ENCODE data around the gene STK32B. TPM values are rescaled to one million over a fixed set of nuclear protein-coding genes. Genes with fewer than 3 reads are reported as not detected.
"Not testable (repeated sequence)": the region's sequence is repeated elsewhere in the genome, so short reads cannot be mapped to it uniquely, and the experiment has no call there.

Gene STK32B
- total and polyA plus RNA-seq, 7 experiments from 2014 or later = 1.7 TPM; not detected in 6

- H3K36me3 ChIP-seq (ENCODE audit: control insufficient read depth in 2 of 3, insufficient read depth in 3 of 3, low read length in 3 of 3); H3K4me1 ChIP-seq (ENCODE audit: control insufficient read depth in 2 of 2, insufficient read depth in 2 of 2, low read length in 2 of 2); H3K27me3 ChIP-seq (ENCODE audit: control insufficient read depth in 2 of 2, insufficient read depth in 2 of 2, low read length in 2 of 2); CTCF ChIA-PET; H3K27ac ChIP-seq (ENCODE audit: low read depth, low read length); H3K27me3 Mint-ChIP-seq; H3K9me3 Mint-ChIP-seq; POLR2A ChIA-PET; ATAC-seq; H3K4me3 ChIP-seq (ENCODE audit: low read length); DNase-seq; H3K9me3 ChIP-seq (ENCODE audit: control insufficient read depth in 2 of 3, low read length in 3 of 3); H3K27ac Mint-ChIP-seq; intact Hi-C loops (cut with micrococcal nuclease); H3K36me3 Mint-ChIP-seq; H3K4me3 Mint-ChIP-seq: not testable (repeated sequence)
- H3K4me1 Mint-ChIP-seq = peaks cover 0 to 17% (median 5%) of the 10 kb centered on the region in 7 donors
Measured at GRCh38 chr4:5280069-5280468, 228.8 kb downstream of the STK32B start.

GRCh38 chr4:5280828-5281227, 229.5 kb downstream of the STK32B start:
- POLR2A ChIA-PET = no interaction called here
- no peak overlapping the region for H3K27ac ChIP-seq (ENCODE audit: low read depth, low read length)
- H3K36me3 Mint-ChIP-seq = no peaks in the 10 kb centered on the region

GRCh38 chr4:5283837-5284236, 232.6 kb downstream of the STK32B start:
- Mint-ChIP-seq H3K27me3 (peaks cover 0 to 4% (median 0%) of the 10 kb centered on the region in 5 donors), H3K27ac (peak overlapping the region in 3 of 9 donors; percentile 1 to 43 (median 10)), H3K36me3 (no peaks in the 10 kb centered on the region), H3K4me3 (peak overlapping the region in 2 of 10 donors; percentile 6 to 35), H3K9me3 (no peaks in the 10 kb centered on the region), H3K4me1 (peaks cover 0 to 17% (median 5%) of the 10 kb centered on the region in 7 donors)
- Histone ChIP-seq H3K9me3 (ENCODE audit: control insufficient read depth in 2 of 3, low read length in 3 of 3) (no peaks in the 10 kb centered on the region), H3K4me1 (ENCODE audit: control insufficient read depth in 2 of 2, insufficient read depth in 2 of 2, low read length in 2 of 2) (no peaks in the 10 kb centered on the region), H3K27ac (ENCODE audit: low read depth, low read length) (no peak overlapping the region), H3K27me3 (ENCODE audit: control insufficient read depth in 2 of 2, insufficient read depth in 2 of 2, low read length in 2 of 2) (no peaks in the 10 kb centered on the region), H3K36me3 (ENCODE audit: control insufficient read depth in 2 of 3, insufficient read depth in 3 of 3, low read length in 3 of 3) (no peaks in the 10 kb centered on the region), H3K4me3 (ENCODE audit: low read length) (no peak overlapping the region)
- DNase-seq (no peak), ATAC-seq (no peak)
- intact Hi-C loops (cut with micrococcal nuclease) = no loop called here
- ChIA-PET POLR2A (no interaction called here), CTCF (no interaction called here)

More at GRCh38 chr4:5280828-5281227, 229.5 kb downstream of the STK32B start:
- no peak for DNase-seq
- no peak for ATAC-seq
- CTCF ChIA-PET = no interaction called here
- Mint-ChIP-seq H3K9me3 (no peaks in the 10 kb centered on the region), H3K4me1 (peaks cover 0 to 17% (median 5%) of the 10 kb centered on the region in 7 donors), H3K27ac (no peak overlapping the region), H3K27me3 (peaks cover 0 to 6% (median 0%) of the 10 kb centered on the region in 5 donors), H3K4me3 (no peak overlapping the region)
- Histone ChIP-seq H3K27me3 (ENCODE audit: control insufficient read depth in 2 of 2, insufficient read depth in 2 of 2, low read length in 2 of 2) (no peaks in the 10 kb centered on the region), H3K4me1 (ENCODE audit: control insufficient read depth in 2 of 2, insufficient read depth in 2 of 2, low read length in 2 of 2) (no peaks in the 10 kb centered on the region), H3K4me3 (ENCODE audit: low read length) (no peak overlapping the region), H3K9me3 (ENCODE audit: control insufficient read depth in 2 of 3, low read length in 3 of 3) (no peaks in the 10 kb centered on the region), H3K36me3 (ENCODE audit: control insufficient read depth in 2 of 3, insufficient read depth in 3 of 3, low read length in 3 of 3) (no peaks in the 10 kb centered on the region)
- intact Hi-C loops (cut with micrococcal nuclease) = no loop called here

GRCh38 chr4:5284517-5284916, 233.2 kb downstream of the STK32B start:
- peaks cover 0 to 17% (median 5%) of the 10 kb centered on the region in 7 donors for H3K4me1 Mint-ChIP-seq
- ATAC-seq (no peak), DNase-seq (no peak)
- ChIA-PET POLR2A (no interaction called here), CTCF (no interaction called here)
- no peak overlapping the region for H3K4me3 Mint-ChIP-seq
- no peaks in the 10 kb centered on the region for H3K27me3 ChIP-seq (ENCODE audit: control insufficient read depth in 2 of 2, insufficient read depth in 2 of 2, low read length in 2 of 2)
- H3K4me3 ChIP-seq (ENCODE audit: low read length) = no peak overlapping the region
- no peaks in the 10 kb centered on the region for H3K9me3 ChIP-seq (ENCODE audit: control insufficient read depth in 2 of 3, low read length in 3 of 3)
- H3K9me3 Mint-ChIP-seq = no peaks in the 10 kb centered on the region
- H3K27ac ChIP-seq (ENCODE audit: low read depth, low read length) = no peak overlapping the region
- no peaks in the 10 kb centered on the region for H3K4me1 ChIP-seq (ENCODE audit: control insufficient read depth in 2 of 2, insufficient read depth in 2 of 2, low read length in 2 of 2)
- H3K27me3 Mint-ChIP-seq = peaks cover 0 to 4% (median 0%) of the 10 kb centered on the region in 5 donors
- no peak overlapping the region for H3K27ac Mint-ChIP-seq
- no peaks in the 10 kb centered on the region for H3K36me3 Mint-ChIP-seq
- intact Hi-C loops (cut with micrococcal nuclease) = no loop called here
- H3K36me3 ChIP-seq (ENCODE audit: control insufficient read depth in 2 of 3, insufficient read depth in 3 of 3, low read length in 3 of 3) = no peaks in the 10 kb centered on the region

GRCh38 chr4:5292101-5292500, 240.8 kb downstream of the STK32B start:
- Mint-ChIP-seq H3K27ac (no peak overlapping the region), H3K9me3 (peaks cover 0 to 19% (median 6%) of the 10 kb centered on the region in 11 donors), H3K36me3 (no peaks in the 10 kb centered on the region), H3K4me1 (no peaks in the 10 kb centered on the region), H3K4me3 (no peak overlapping the region), H3K27me3 (peaks cover 0 to 5% (median 0%) of the 10 kb centered on the region in 5 donors)
- intact Hi-C loops (cut with micrococcal nuclease) = no loop called here
- DNase-seq (no peak), ATAC-seq (no peak)
- ChIA-PET CTCF (no interaction called here), POLR2A (interaction anchor here (0.7 kb wide), 1 partner anchor 348 kb away, joined by 4 read pairs; no protein-coding TSS in a partner anchor)
- Histone ChIP-seq H3K36me3 (ENCODE audit: control insufficient read depth in 2 of 3, insufficient read depth in 3 of 3, low read length in 3 of 3) (no peaks in the 10 kb centered on the region), H3K4me1 (ENCODE audit: control insufficient read depth in 2 of 2, insufficient read depth in 2 of 2, low read length in 2 of 2) (no peaks in the 10 kb centered on the region), H3K9me3 (ENCODE audit: control insufficient read depth in 2 of 3, low read length in 3 of 3) (no peaks in the 10 kb centered on the region), H3K4me3 (ENCODE audit: low read length) (no peak overlapping the region), H3K27me3 (ENCODE audit: control insufficient read depth in 2 of 2, insufficient read depth in 2 of 2, low read length in 2 of 2) (no peaks in the 10 kb centered on the region), H3K27ac (ENCODE audit: low read depth, low read length) (no peak overlapping the region)

GRCh38 chr4:5298000-5298787, 246.9 kb downstream of the STK32B start:
- POLR2A ChIA-PET, H3K36me3 Mint-ChIP-seq: not testable (repeated sequence)
- H3K27me3 Mint-ChIP-seq = peaks cover 0 to 11% (median 0%) of the 10 kb centered on the region in 5 donors

GRCh38 chr4:5300283-5300682, 249.0 kb downstream of the STK32B start:
- no peaks in the 10 kb centered on the region for H3K4me1 Mint-ChIP-seq

More at GRCh38 chr4:5298000-5298787, 246.9 kb downstream of the STK32B start:
- H3K27ac Mint-ChIP-seq; DNase-seq; CTCF ChIA-PET; H3K9me3 ChIP-seq (ENCODE audit: control insufficient read depth in 2 of 3, low read length in 3 of 3); H3K27ac ChIP-seq (ENCODE audit: low read depth, low read length); H3K4me3 Mint-ChIP-seq; H3K27me3 ChIP-seq (ENCODE audit: control insufficient read depth in 2 of 2, insufficient read depth in 2 of 2, low read length in 2 of 2); intact Hi-C loops (cut with micrococcal nuclease); H3K4me1 ChIP-seq (ENCODE audit: control insufficient read depth in 2 of 2, insufficient read depth in 2 of 2, low read length in 2 of 2); H3K4me3 ChIP-seq (ENCODE audit: low read length); H3K4me1 Mint-ChIP-seq; ATAC-seq; H3K36me3 ChIP-seq (ENCODE audit: control insufficient read depth in 2 of 3, insufficient read depth in 3 of 3, low read length in 3 of 3): not testable (repeated sequence)
- H3K9me3 Mint-ChIP-seq = peaks cover 0 to 26% (median 6%) of the 10 kb centered on the region in 11 donors

More at GRCh38 chr4:5300283-5300682, 249.0 kb downstream of the STK32B start:
- DNase-seq = no peak
- Mint-ChIP-seq H3K27me3 (peaks cover 0 to 6% (median 0%) of the 10 kb centered on the region in 5 donors), H3K9me3 (peaks cover 0 to 19% (median 7%) of the 10 kb centered on the region in 11 donors), H3K36me3 (no peaks in the 10 kb centered on the region), H3K4me3 (no peak overlapping the region), H3K27ac (no peak overlapping the region)
- H3K4me3 ChIP-seq (ENCODE audit: low read length) = no peak overlapping the region
- no peaks in the 10 kb centered on the region for H3K27me3 ChIP-seq (ENCODE audit: control insufficient read depth in 2 of 2, insufficient read depth in 2 of 2, low read length in 2 of 2)
- ATAC-seq = no peak
- ChIA-PET CTCF (no interaction called here), POLR2A (no interaction called here)
- no peaks in the 10 kb centered on the region for H3K9me3 ChIP-seq (ENCODE audit: control insufficient read depth in 2 of 3, low read length in 3 of 3)
- H3K27ac ChIP-seq (ENCODE audit: low read depth, low read length) = no peak overlapping the region
- H3K36me3 ChIP-seq (ENCODE audit: control insufficient read depth in 2 of 3, insufficient read depth in 3 of 3, low read length in 3 of 3) = no peaks in the 10 kb centered on the region
- intact Hi-C loops (cut with micrococcal nuclease) = no loop called here
- H3K4me1 ChIP-seq (ENCODE audit: control insufficient read depth in 2 of 2, insufficient read depth in 2 of 2, low read length in 2 of 2) = no peaks in the 10 kb centered on the region

All from naive thymus-derived CD4-positive, alpha-beta T cell (primary cell).